Measurements from ENCODE around the gene MPPED1.

GRCh38 chr22:43475549-43476076 is 63.8 kb downstream of the MPPED1 start:
- no peak for TF ChIP-seq CTCF (conservative IDR thresholded peaks at IDR 0.05)
- TF ChIP-seq ZFX (IDR thresholded peaks at IDR 0.05): no peak

All from C4-2B (cell line).